Stimulated activated CD4-positive, alpha-beta T cell treated with anti-CD3 and anti-CD28 coated beads, Interleukin-1b, Interleukin-23, amount 100 ng/mL, for 24 hours (primary cell): ENCODE measurements around the gene TMEM97.
"Not testable (repeated sequence)": the region's sequence is repeated elsewhere in the genome, so short reads cannot be mapped to it uniquely, and the experiment has no call there.

Experiments used
- DNase-seq, 4 experiments: peaks; one replicate each; pipeline ENCODE4 v3.0.0-alpha.2; 2020; ENCODE audit warnings: low read depth in 4 of 4, low spot score in 1 of 4

The TMEM97 gene

GRCh38 chr17:28318759-28319597 is at the start of gene TMEM97:
Gene TMEM97 (plus strand): TSS chr17:28319200. CDS start chr17:28319240, 40 bp downstream.
- DNase-seq = peak; percentile 83 to 98 (median 93)

GRCh38 chr17:28270055-28270454 is 48.9 kb upstream of the TMEM97 start:
- DNase-seq = no peak

- DNase-seq = no peak
Measured at GRCh38 chr17:28270926-28271325, 48.1 kb upstream of the TMEM97 start.

GRCh38 chr17:28271431-28271830 is 47.6 kb upstream of the TMEM97 start:
- no peak for DNase-seq

GRCh38 chr17:28272166-28272565 is 46.8 kb upstream of the TMEM97 start:
- DNase-seq = no peak

GRCh38 chr17:28273341-28273740 is 45.7 kb upstream of the TMEM97 start:
- DNase-seq = not testable (repeated sequence)

GRCh38 chr17:28274591-28275265 is 44.3 kb upstream of the TMEM97 start:
- DNase-seq = no peak

GRCh38 chr17:28276011-28276410 is 43.0 kb upstream of the TMEM97 start:
- no peak for DNase-seq

- DNase-seq = no peak
Measured at GRCh38 chr17:28279411-28279810, 39.6 kb upstream of the TMEM97 start.

- DNase-seq = no peak
Measured at GRCh38 chr17:28280826-28281225, 38.2 kb upstream of the TMEM97 start.

GRCh38 chr17:28282596-28282995 is 36.4 kb upstream of the TMEM97 start:
- no peak for DNase-seq

- DNase-seq = no peak
Measured at GRCh38 chr17:28285965-28286364, 33.0 kb upstream of the TMEM97 start.

- no peak for DNase-seq
Measured at GRCh38 chr17:28290703-28291102, 28.3 kb upstream of the TMEM97 start.

GRCh38 chr17:28291780-28292330 is 27.1 kb upstream of the TMEM97 start:
- no peak for DNase-seq

- DNase-seq = not testable (repeated sequence)
Measured at GRCh38 chr17:28292878-28293277, 26.1 kb upstream of the TMEM97 start.

GRCh38 chr17:28293994-28294393 is 25.0 kb upstream of the TMEM97 start:
- DNase-seq = no peak

- DNase-seq = no peak
Measured at GRCh38 chr17:28295677-28296578, 23.1 kb upstream of the TMEM97 start.

GRCh38 chr17:28298449-28298848 is 20.6 kb upstream of the TMEM97 start:
- DNase-seq = no peak

GRCh38 chr17:28306954-28307401 is 12.0 kb upstream of the TMEM97 start:
- DNase-seq = no peak

GRCh38 chr17:28313841-28314240 is 5.2 kb upstream of the TMEM97 start:
- no peak for DNase-seq
